ENCODE results near the gene RAPGEF2. TPM values are rescaled to one million over a fixed set of nuclear protein-coding genes. Genes with fewer than 3 reads are reported as not detected.

Gene RAPGEF2
- total and polyA plus RNA-seq, 9 of the 15 experiments (the other 6 are each of a cell fraction or from before 2014, with no cell fraction given), result 3.1 to 32.6 (median 23.1) TPM

DNA sequence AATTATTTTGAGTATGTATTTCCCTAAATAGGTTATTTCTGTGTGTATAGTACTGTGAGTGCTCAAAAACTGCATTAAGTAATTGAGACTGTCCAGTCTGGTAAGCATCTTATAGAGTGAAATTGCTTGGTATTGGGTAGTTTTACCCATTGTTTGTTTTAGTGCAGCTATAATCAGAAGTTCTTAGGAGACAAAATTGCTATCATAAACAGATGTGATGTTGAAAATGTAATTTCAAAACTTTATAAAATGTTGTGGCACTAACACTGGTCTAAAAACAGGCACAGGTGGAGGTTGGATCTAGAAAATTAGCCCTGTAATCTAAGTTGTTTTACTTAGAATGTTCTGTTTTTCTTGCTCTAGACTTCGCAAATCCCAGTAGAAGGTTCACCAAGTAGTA, 46.8 kb downstream of the RAPGEF2 start:
- no peak overlapping the region for H3K4me2 ChIP-seq (ENCODE audit: insufficient read depth, low read length)
- H3K9me3 ChIP-seq (replicated peaks; ENCODE audit: control insufficient read depth, insufficient read depth, low read depth, low read length), result no peaks in the 10 kb centered on the region
- intact Hi-C loops (cut with micrococcal nuclease) (loop anchor here (2.0 to 5.0 kb wide), 2 partner anchors 45 to 107 kb away; no protein-coding TSS in a partner anchor), in situ Hi-C loops (cut with MboI) (no loop called here)
- no peaks in the 10 kb centered on the region for H3K27me3 ChIP-seq (ENCODE audit: control insufficient read depth in 2 of 2, insufficient read depth in 2 of 2, low read length in 2 of 2)
- no peak overlapping the region for H3K4me3 ChIP-seq
- FAIRE-seq (no peak), ATAC-seq (no peak), DNase-seq (ENCODE audit: extremely low read depth in 1 of 4, low spot score in 3 of 4) (no peak)
- BruUV-seq (replicated peaks), result no TSS peak
- TF ChIP-seq, protein P1, sequence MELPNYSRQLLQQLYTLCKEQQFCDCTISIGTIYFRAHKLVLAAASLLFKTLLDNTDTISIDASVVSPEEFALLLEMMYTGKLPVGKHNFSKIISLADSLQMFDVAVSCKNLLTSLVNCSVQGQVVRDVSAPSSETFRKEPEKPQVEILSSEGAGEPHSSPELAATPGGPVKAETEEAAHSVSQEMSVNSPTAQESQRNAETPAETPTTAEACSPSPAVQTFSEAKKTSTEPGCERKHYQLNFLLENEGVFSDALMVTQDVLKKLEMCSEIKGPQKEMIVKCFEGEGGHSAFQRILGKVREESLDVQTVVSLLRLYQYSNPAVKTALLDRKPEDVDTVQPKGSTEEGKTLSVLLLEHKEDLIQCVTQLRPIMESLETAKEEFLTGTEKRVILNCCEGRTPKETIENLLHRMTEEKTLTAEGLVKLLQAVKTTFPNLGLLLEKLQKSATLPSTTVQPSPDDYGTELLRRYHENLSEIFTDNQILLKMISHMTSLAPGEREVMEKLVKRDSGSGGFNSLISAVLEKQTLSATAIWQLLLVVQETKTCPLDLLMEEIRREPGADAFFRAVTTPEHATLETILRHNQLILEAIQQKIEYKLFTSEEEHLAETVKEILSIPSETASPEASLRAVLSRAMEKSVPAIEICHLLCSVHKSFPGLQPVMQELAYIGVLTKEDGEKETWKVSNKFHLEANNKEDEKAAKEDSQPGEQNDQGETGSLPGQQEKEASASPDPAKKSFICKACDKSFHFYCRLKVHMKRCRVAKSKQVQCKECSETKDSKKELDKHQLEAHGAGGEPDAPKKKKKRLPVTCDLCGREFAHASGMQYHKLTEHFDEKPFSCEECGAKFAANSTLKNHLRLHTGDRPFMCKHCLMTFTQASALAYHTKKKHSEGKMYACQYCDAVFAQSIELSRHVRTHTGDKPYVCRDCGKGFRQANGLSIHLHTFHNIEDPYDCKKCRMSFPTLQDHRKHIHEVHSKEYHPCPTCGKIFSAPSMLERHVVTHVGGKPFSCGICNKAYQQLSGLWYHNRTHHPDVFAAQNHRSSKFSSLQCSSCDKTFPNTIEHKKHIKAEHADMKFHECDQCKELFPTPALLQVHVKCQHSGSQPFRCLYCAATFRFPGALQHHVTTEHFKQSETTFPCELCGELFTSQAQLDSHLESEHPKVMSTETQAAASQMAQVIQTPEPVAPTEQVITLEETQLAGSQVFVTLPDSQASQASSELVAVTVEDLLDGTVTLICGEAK (IDR thresholded peaks at IDR 0.05), result peak; percentile 62
- TF ChIP-seq, protein P1 (CRISPR knock-in tag; IDR thresholded peaks at IDR 0.05), result no peak
- TF ChIP-seq NFYB (IDR thresholded peaks at IDR 0.05; ENCODE audit: extremely low read depth, insufficient read length), result no peak
- POLR2A ChIA-PET, result interaction anchor here (1.3 to 3.1 kb wide), 2 partner anchors 10 to 18 kb away, joined by 3 to 12 read pairs; no protein-coding TSS in a partner anchor
- H3K4me1 ChIP-seq (replicated peaks in 1 of 2; ENCODE audit: control insufficient read depth in 2 of 2, insufficient read depth in 2 of 2, low read length in 2 of 2), result peaks cover 20 to 62% of the 10 kb centered on the region in 2 experiments; a peak in 4 of 5 replicates
- CTCF ChIA-PET (ENCODE audit: low intra/inter-chr PET ratio), result no interaction called here
- H3K9me1 ChIP-seq (ENCODE audit: control insufficient read depth, insufficient read depth, low read length), result no peaks in the 10 kb centered on the region
- no peak overlapping the region for H2AFZ ChIP-seq (ENCODE audit: low read depth, low read length)
- H3K9ac ChIP-seq (ENCODE audit: insufficient read depth in 1 of 2, low read depth in 2 of 2, low read length in 2 of 2), result no peak overlapping the region
- H3K79me2 ChIP-seq (ENCODE audit: control insufficient read depth, insufficient read depth, low read length), result peaks cover 92% of the 10 kb centered on the region
- H3K36me3 ChIP-seq (ENCODE audit: control insufficient read depth, insufficient read depth, low read length), result no peaks in the 10 kb centered on the region
- H3K27ac ChIP-seq (ENCODE audit: extremely low read depth, low read depth, low read length), result peak overlapping the region; percentile 93; the same call in 2 of the 3 replicates
- WGBS (ENCODE audit: insufficient coverage, low coverage, missing lambda C conversion rate), result 96% methylated on average over 1 of the region's 1 CpG
- no peaks in the 10 kb centered on the region for H4K20me1 ChIP-seq (replicated peaks; ENCODE audit: control insufficient read depth, insufficient read depth, low read length)
